HG03095 (cell line): Measurements from ENCODE around the gene ZBED4.

Source experiments
- ATAC-seq: cut with Tn5 transposase; IDR thresholded peaks from one replicate; pipeline ENCODE4 v1.9.1; 2021; ENCODE audit warnings: moderate library complexity; ENCODE audit not compliant: unreplicated experiment

The ZBED4 gene

DNA sequence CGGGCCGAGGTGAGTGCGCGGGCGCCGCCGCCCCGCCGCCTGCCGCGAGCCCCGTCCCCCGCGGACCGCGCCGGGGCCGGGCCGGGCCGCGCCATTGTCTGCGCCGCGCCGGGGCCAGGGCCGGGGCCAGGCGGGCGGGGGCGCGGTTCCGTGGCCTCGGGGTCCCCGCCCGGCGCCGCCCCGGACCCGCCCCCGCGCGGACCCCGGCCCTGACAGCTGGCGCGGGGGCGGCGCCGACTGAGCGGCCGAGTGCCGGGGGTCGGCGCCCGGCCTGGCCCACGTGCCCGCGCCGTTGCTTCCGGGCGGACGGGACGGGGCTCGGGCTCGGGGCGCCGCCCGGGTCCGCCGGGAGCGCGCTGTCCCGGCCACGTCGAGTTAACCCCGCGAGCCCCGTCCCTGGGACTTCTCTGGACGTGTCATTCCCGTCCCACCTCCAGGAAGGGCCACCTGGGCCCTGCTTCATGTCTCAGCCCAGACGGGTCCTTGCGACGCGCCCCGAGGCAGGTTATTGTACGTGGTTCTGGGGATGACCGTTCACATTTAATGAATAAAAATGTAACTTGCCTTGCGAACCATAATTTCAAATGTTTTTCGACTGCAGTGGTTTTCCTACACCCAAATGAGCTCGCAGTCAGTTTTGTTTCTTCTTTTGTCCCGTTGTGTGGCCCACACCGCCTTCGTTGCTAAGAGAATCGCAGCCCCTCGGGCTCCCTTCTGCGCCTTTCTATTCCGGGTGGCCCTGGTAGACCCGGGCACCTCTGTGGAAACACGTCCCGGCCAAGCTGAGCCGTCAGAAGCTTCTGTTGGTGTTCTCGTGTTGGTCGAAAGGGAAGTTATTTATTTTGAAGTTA, 562 bp downstream of the ZBED4 start:
- ATAC-seq = peak; percentile 17

- ATAC-seq = no peak
Measured at GRCh38 chr22:49855251-49855911, 1.7 kb downstream of the ZBED4 start.

DNA sequence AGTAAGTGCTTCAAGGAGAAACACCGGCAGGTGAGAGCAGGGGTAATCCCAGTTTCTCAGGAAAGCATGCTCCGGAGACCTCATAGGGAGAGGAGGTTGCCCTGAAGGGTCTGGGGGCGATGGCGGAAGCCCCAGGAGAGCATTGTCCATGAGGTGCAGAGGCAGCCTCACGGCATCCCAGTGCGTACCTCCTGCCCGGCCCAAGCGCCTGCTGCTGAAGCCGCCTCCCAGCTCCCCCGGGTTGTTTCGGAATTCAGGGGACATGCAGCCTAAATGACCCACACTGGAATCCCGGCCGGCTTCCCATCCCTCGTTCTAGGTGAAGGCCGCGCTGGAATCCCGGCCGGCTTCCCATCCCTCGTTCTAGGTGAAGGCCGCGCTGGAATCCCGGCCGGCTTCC, 2.7 kb downstream of the ZBED4 start:
- no peak for ATAC-seq

GRCh38 chr22:49856766-49857618, 3.3 kb downstream of the ZBED4 start:
- ATAC-seq = no peak

DNA sequence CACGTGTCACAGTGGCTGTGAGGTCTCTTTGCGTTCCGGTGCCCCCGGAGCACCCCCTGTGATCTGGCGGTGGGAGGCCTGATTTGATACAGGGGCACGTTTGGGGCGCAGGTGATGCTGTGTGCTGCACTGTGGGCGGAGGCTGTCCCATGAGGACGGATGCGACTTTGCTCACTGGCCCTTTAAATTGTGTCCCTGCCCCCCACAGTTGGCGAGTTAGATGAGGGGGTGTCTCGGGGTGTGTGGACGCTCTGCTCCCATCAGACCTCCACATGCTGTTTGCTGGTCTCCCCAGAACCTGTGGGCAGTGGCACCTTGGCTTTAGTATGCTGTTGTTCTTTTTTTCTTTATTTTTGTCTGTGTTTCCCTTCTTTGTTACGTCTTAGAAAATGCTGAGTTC, 5.2 kb downstream of the ZBED4 start:
- ATAC-seq = no peak

DNA sequence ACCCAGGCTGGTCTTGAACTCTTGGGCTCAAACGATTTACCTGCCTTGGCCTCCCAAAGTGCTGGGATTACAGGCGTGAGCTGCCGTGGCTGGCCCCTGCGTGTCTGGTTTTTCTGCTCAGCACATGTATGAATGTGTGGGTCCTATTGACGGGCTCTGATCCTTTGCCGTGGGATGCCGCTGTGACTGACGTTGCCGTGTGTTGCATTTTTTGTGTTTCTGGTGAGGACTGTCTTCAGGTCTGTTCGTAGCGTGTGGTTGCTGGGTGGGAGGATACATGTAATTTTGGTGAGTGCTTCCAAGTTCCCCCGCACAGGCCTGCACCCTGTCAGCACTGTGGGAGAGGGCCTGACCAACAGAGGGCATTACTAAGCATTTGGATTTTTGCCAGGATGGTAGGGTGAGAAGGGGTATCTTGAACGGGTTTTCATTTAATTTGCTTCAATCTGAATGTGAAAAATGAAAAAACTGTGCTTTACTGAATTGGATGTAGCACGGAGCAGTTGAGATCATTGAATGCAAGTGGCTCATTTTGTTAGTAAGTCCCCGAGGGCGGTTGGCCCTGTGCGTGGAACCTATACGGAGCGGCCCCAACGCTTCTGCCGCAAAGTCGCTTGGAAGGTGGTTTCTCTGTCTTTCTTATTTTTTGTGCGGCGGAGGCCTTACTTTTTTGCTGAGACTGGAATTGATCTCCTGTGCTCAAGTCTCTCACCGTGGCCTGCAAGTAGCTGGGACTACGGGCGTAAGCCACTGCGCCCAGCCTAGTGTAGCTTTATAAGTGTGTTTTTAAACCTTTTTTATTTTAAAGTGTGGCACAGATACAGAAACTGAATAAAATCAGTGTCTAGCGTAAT, 8.2 kb downstream of the ZBED4 start:
- ATAC-seq = no peak

GRCh38 chr22:49862496-49862776, 8.8 kb downstream of the ZBED4 start:
- no peak for ATAC-seq

DNA sequence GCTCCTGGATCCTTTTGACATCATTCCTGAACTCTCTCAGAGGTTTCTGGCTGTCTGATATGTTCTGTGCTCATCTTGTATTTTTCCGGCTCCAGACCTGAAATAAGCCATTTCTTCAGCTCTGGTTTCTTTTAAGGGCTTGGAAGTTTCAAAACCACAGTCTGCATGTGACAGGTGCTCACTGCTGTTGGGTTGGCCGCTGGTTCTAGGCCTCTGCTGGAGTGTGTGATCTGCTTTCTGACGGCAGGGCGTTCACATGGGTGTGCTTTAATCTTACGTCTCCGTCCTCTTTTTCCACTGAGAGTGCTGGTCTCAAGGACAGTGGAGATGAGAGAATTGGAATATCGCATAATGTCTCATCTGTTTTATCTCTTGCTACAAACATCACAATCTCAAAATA, 10.3 kb downstream of the ZBED4 start:
- ATAC-seq = no peak

DNA sequence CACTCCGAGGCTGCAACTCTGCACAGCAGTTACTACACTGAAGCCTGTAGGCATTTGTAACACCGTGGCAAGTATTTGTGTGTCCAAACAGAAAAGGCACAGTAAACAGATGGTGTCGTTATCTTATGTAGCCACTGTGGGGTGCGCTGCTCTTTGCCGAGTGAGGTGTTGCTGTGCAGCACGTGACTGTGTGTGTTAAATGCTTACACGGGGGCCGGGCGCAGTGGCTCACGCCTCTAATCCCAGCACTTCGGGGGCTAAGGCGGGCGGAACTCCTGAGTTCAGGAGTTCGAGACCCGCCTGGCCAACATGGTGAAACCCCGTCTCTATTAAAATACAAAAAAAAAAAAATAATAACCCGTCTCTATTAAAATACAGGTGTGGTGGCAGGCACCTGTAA, 11.5 kb downstream of the ZBED4 start:
- ATAC-seq = no peak

DNA sequence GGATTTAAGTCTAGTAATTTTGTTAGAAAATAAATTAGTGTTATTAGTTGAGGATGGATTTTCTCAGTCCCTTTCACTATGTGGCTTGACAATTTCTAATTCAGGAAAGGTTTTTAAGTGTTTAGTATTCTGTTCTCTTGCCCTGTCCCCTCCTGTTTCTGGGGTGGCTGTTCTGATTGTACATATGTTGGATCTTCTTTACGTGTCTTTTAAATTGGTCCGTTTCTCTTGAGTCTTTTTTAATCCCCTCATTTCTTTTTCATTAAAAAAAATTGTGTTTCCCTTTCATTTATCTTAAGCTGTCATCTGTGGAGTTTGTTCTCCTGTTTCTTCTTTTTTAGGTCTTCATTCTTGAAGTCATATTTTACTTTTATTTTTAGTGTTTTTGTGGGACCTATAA, 12.5 kb downstream of the ZBED4 start:
- ATAC-seq = no peak

GRCh38 chr22:49866646-49867045, 13.0 kb downstream of the ZBED4 start:
- no peak for ATAC-seq

DNA sequence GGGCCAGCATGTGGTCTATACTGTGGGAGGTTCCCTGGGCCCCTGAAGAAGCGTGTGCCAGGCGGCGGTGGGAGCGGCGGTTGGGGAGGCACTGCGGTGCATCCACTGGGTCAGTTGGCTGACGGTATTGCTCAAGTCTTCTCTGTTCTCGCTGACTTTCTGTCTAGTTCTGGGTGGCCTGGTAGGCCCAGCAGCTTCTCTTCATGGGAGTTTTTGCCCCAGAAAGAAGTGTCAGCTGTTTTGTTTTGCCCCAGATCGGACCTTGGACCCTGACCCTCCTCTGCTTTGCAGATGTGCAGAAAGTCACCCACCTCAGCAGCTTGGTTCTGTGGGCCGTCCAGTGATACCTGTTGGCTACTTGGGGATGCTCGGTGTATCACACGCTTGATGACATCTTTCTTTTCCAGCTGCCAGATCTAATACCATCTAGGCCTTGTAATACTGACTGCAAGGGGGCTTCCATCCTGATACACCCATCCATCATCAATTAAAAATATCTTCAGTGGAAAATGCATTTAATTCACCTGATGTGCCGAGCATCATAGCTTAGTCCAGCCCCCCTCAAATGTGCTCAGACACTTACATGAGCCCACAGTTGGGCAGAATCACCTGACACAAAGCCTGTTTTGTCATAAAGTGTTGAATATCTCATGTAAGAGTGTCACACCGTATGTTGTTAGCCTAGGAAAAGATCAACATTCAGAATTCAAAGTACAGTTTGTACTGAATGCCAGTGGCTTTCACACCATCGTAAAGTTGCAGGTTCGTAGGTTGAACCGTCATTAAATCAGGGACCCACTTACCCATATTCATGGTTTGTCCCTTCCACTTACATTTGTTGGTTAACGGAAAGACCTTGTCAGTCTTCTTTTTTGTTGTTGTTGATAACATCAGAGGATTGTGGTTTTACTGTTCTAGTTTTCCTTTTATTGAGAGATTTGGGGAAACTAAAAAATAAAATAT, 13.9 kb downstream of the ZBED4 start:
- no peak for ATAC-seq

DNA sequence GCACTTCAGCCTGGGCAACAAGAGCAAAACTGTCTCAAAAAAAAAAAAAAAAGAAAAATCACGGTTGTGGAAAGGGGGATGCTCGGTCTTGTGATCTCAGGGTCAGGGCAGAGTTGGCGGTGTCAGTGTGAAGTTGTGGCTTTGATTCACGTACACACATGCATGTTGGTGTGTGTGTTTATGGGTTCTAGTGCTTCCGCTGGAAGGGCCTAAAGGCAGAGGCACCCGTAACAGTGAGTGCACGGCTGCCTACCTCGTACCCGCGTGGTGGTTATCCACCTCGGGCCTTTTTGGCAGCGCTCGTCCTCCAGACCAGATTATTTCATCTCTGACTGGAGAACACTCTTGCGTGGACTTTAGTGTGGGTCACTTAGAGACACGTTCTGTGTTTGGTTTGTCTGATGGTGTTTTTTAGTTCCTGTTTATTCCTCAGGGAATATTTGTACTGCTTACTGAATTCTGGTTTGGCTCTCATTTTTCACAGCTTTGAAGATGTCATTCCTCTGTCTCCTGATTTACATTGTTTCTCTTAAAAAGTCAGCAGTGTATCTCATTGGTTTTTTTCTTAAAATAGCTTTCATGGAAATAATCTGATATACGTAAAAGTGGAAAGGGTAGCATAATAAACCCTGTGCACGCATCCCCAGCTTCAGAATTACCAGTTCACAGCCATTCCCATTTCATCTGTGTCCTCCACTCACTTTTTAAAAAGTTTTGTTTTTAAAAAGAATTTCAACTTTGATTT, 15.6 kb downstream of the ZBED4 start:
- ATAC-seq = no peak

DNA sequence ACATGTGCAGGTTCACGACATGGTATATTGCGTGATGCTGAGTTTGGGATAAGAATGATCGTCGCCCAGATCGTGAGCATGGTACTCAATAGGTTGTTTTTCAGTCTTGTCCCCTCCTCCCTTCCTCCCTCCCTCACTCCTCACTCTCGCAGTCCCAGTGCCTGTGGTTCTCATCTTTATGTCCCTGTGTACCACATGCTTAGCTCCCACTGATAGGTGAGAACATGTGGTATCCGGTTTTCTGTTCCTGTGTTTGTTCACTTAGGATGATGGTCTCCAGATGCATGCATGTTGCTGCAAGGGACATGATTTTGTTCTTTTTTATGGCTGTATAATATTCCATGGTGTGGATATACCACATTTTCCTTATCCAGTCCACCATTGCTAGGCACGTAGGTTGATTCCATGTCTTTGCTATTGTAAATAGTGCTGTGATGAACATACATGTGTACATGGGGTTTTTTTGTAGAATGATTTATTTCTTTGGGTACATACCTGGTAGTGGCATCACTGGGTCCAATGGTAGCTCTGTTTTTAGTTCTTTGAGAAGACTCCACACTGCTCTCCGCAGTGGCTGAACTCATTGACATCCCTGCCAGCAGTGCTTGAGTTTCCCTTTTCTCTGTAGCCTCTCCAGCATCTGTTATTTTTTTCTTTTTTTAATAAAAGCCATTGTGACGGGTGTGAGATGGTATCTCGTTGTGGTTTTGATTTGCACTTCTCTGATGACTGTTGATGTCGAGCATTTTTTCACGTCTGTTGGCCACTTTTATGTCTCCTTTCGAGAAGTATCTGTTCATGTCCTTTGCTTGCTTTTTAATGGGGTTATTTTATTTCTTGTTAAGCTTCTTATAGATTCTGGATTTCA, 16.4 kb downstream of the ZBED4 start:
- no peak for ATAC-seq

DNA sequence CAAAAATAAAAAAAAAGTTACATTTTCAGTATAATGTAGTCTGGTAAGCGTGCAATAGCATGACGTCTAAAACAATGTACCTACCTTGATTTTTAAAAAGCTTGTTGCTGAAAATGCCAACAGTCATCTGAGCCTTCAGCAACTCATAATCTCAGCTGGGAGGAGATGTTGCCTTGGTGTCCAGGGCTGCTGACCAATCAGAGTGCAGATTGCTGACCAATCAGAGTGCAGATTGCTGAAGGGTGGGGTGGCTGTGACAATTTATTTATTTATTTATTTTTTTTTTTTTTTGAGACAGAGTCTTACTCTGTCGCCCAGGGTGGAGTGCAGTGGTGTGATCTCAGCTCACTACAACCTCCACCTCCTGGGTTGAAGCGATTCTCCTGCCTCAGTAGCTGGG, 17.8 kb downstream of the ZBED4 start:
- ATAC-seq = no peak

GRCh38 chr22:49872347-49872746, 18.7 kb downstream of the ZBED4 start:
- ATAC-seq = no peak

DNA sequence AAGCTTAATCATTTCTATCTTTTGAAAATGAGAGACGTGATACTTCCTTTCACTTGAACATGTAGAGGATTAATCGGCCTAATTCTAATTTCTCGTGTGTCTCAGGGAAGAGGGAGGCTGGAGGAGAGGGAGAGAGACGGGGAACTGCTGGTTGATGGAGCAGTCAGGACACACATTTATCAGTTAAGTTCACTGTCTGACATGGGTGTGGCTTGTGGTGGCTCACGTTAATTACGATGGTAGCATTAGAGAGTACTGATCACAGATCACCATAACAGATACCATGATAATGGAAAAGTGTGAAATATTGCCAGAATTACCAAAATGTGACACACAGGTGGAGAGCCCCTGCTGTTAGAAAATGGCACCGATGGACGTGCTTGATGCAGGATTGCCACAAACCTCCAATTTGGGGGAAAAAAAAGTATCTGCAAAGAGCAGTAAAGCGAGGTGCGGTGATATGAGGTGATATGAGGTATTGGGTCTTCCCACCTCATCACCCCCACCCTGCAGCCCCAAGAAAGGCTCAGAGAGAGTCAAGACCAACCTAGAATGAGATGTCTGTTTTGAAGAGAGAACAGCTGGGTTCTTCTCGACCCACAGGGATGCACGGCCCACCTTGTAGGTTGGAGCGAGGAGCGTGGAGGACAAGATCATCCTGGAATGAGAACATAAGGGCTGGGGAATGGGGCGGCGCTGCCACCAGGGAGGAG, 19.7 kb downstream of the ZBED4 start:
- no peak for ATAC-seq

- no peak for ATAC-seq
Measured at GRCh38 chr22:49877642-49878041, 24.0 kb downstream of the ZBED4 start.
